IPS-18a (cell line): Measurements from ENCODE around the gene CSTF2T.

ENCODE experiments used
- H3K27ac ChIP-seq: one replicate; pipeline ENCODE4 v1.5.1; 2013; ENCODE audit warnings: low read length
- H3K27me3 ChIP-seq: one replicate; pipeline ENCODE4 v1.6.1; 2013; ENCODE audit warnings: mild to moderate bottlenecking, low read length; ENCODE audit not compliant: control insufficient read depth, insufficient read depth
- H3K36me3 ChIP-seq: one replicate; pipeline ENCODE4 v1.6.1; 2013; ENCODE audit warnings: low read depth, low read length; ENCODE audit not compliant: control insufficient read depth
- H3K4me1 ChIP-seq: one replicate; pipeline ENCODE4 v1.6.1; 2013; ENCODE audit warnings: low read depth, low read length; ENCODE audit not compliant: control insufficient read depth
- H3K4me3 ChIP-seq: one replicate; pipeline ENCODE4 v1.5.1; 2013; ENCODE audit warnings: low read length
- H3K9ac ChIP-seq: one replicate; pipeline ENCODE4 v1.6.1; 2013; ENCODE audit warnings: mild to moderate bottlenecking, low read length, moderate library complexity
- H3K9me3 ChIP-seq: one replicate; pipeline ENCODE4 v1.6.1; 2013; ENCODE audit warnings: low read depth, low read length; ENCODE audit not compliant: control insufficient read depth

CSTF2T gene

DNA sequence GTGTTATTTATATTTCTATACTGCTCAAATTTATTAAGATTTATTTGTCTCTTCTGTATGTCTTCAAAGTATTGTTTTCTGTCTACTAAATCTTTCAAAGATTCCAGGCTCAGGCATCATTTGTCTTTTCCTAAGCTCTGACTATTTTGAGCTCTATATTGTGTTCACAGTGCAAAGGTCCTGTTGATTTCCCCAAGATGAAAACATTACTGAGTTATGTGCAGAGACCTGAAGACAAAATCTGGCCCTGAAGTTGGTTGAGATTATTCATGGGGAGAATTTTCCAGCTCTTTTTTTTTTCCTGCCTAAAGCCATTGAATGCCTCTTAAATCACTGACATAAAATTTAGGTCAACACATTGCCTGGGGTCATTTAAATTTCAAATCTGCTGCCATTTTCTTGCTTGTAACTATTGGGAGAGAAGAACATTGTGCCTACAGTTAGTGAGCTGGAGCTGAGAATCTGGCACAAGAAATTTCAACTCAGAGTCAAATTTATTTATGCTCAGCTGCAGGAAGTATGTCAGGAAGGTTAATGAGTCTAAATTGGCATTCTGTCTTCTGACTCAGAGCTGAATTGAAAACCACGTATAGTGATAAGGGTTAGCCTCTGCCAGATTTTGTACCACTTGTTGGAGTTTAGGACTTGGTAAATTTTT is 31.6 kb downstream of the CSTF2T start:
- no peak overlapping the region for H3K4me3 ChIP-seq

DNA sequence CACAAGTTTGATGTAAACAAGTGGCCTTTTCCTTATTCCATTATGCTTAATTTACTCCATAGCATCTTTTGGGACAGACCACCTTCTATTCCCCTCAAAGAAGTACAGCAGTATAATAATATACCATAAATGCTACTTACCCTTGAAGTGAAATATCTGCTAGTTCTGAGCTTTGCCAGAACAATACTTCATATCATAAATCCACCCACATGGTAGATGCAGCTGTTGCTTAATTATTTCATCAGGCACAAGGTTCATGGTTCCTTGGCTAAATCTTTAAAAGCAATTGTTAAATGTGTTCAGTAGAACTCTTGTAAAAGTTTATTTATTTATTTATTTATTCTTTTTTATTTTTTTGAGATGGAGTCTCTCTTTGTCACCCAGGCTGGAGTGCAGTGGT is 32.9 kb downstream of the CSTF2T start:
- no peaks in the 10 kb centered on the region for H3K9me3 ChIP-seq
- no peak overlapping the region for H3K4me3 ChIP-seq
- no peak overlapping the region for H3K9ac ChIP-seq
- no peaks in the 10 kb centered on the region for H3K36me3 ChIP-seq
- H3K4me1 ChIP-seq = no peaks in the 10 kb centered on the region
- H3K27ac ChIP-seq = no peak overlapping the region
- H3K27me3 ChIP-seq = no peaks in the 10 kb centered on the region

More for the DNA sequence above, 31.6 kb downstream of the CSTF2T start:
- Histone ChIP-seq H3K36me3 (no peaks in the 10 kb centered on the region), H3K4me1 (no peaks in the 10 kb centered on the region), H3K27me3 (no peaks in the 10 kb centered on the region), H3K9ac (no peak overlapping the region), H3K9me3 (no peaks in the 10 kb centered on the region), H3K27ac (no peak overlapping the region)

DNA sequence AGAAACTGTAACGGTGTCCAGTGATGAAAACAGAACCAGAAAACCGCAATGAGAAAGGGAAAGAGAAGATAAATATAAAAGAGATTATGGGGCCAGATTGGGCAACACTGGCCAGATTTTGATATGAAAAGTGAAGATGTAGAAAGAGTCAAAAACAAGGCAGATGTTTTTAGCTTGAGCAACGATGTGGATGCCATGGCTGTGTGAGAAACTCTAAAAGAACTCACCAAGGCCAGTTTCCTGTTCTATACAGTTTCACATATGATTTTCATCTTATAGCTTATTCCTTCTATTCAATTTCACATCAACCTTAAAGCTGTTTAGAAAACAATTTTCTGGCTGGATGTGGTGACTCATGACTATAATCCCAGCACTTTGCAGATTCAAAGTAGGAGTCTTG is 36.3 kb downstream of the CSTF2T start:
- Histone ChIP-seq H3K4me3 (no peak overlapping the region), H3K27me3 (no peaks in the 10 kb centered on the region), H3K4me1 (no peaks in the 10 kb centered on the region), H3K9ac (no peak overlapping the region), H3K9me3 (no peaks in the 10 kb centered on the region), H3K36me3 (no peaks in the 10 kb centered on the region), H3K27ac (no peak overlapping the region)

DNA sequence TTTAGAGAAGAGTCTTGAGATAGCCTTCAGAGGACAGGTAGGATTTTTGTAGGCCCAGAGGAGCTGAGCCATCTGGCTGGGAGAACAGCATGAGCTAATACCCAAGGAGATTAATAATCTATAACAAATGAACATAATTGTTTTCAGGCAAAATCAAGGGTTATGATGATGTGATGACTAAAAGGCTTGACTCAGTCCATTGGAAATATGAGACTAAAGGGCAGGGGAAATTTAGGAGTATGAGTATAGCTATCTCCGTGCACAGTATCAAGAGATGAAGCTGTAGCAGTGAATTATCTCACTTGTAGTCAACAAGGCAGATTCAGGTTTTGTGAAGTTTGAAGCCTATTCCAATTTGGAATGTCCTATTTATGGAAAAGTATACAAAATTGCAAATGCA is 40.1 kb downstream of the CSTF2T start:
- Histone ChIP-seq H3K9ac (no peak overlapping the region), H3K27ac (no peak overlapping the region), H3K36me3 (no peaks in the 10 kb centered on the region), H3K4me3 (no peak overlapping the region), H3K4me1 (no peaks in the 10 kb centered on the region), H3K9me3 (no peaks in the 10 kb centered on the region), H3K27me3 (no peaks in the 10 kb centered on the region)

GRCh38 chr10:51658000-51658399 is 41.4 kb downstream of the CSTF2T start:
- Histone ChIP-seq H3K9me3 (no peaks in the 10 kb centered on the region), H3K36me3 (no peaks in the 10 kb centered on the region), H3K27me3 (no peaks in the 10 kb centered on the region), H3K27ac (no peak overlapping the region), H3K9ac (no peak overlapping the region), H3K4me1 (no peaks in the 10 kb centered on the region), H3K4me3 (no peak overlapping the region)

- no peak overlapping the region for H3K4me3 ChIP-seq
- no peak overlapping the region for H3K9ac ChIP-seq
- H3K9me3 ChIP-seq = no peaks in the 10 kb centered on the region
- no peaks in the 10 kb centered on the region for H3K27me3 ChIP-seq
- H3K36me3 ChIP-seq = no peaks in the 10 kb centered on the region
- no peak overlapping the region for H3K27ac ChIP-seq
- H3K4me1 ChIP-seq = no peaks in the 10 kb centered on the region
Measured at GRCh38 chr10:51656503-51656902, 42.9 kb downstream of the CSTF2T start.

- Histone ChIP-seq H3K36me3 (no peaks in the 10 kb centered on the region), H3K9ac (no peak overlapping the region), H3K27me3 (no peaks in the 10 kb centered on the region), H3K27ac (no peak overlapping the region), H3K4me1 (no peaks in the 10 kb centered on the region), H3K9me3 (no peaks in the 10 kb centered on the region), H3K4me3 (no peak overlapping the region)
Measured at GRCh38 chr10:51654918-51655317, 44.5 kb downstream of the CSTF2T start.

DNA sequence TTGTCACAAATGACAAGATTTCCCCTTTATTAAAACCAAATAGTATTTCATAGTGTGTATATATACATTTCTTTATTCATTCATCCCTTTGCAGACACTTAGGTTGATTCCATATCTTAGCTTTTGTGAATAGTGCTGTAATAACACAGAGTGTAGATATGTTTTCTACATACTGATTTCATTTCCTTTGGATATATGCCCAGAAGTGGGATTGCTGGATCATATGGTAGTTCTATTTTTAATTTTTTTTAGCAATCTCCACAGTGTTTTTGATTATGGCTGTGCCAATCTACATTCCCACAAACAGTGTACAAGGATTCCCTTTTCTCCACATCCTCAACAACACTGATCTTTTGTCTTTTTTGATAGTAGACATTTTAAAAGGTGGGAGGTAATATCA is 46.4 kb downstream of the CSTF2T start:
- Histone ChIP-seq H3K9me3 (no peaks in the 10 kb centered on the region), H3K36me3 (no peaks in the 10 kb centered on the region), H3K4me1 (no peaks in the 10 kb centered on the region), H3K9ac (no peak overlapping the region), H3K27me3 (no peaks in the 10 kb centered on the region), H3K4me3 (no peak overlapping the region), H3K27ac (no peak overlapping the region)

DNA sequence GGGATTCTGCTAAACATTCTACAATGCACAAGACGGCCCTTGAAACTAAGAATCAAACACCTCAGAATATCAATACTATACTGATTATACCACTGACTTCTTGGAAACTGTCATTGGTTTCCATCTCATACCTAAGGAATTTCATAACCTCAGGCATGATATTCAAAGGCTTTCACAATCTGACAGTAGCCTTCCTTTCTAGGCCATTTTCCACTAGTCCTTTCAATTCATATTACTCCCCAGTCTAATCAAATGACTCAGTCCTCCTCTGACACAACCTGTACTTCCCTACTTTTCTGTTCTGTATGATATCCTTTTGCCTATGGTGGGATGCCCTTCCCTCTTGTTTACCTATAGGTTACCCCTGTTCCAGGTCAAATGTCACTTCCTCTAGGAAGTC is 48.3 kb downstream of the CSTF2T start:
- Histone ChIP-seq H3K9ac (no peak overlapping the region), H3K27ac (no peak overlapping the region), H3K9me3 (no peaks in the 10 kb centered on the region), H3K27me3 (no peaks in the 10 kb centered on the region), H3K4me3 (no peak overlapping the region), H3K4me1 (no peaks in the 10 kb centered on the region), H3K36me3 (no peaks in the 10 kb centered on the region)

DNA sequence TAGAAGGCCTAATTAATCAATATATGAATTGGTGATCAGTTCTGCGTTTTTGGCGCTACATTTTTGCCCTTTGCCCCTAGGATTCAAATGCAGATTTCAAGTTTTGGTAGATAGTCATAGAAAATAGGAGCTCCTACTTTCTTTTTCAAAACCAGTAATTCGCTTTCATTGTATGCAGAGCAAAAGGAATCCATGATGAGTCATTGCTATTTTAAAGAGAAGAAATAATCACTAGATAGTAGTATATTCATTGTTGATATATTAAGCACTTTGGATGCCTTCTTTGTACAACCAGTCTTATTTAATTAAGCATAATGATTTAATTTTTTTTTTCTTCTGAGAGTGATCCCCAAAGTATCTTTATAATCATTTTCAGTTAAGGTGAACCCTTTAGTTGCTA is 50.3 kb downstream of the CSTF2T start:
- no peak overlapping the region for H3K27ac ChIP-seq
- H3K36me3 ChIP-seq = no peaks in the 10 kb centered on the region
- no peaks in the 10 kb centered on the region for H3K27me3 ChIP-seq
- H3K4me1 ChIP-seq = no peaks in the 10 kb centered on the region
- no peak overlapping the region for H3K4me3 ChIP-seq
- no peaks in the 10 kb centered on the region for H3K9me3 ChIP-seq
- no peak overlapping the region for H3K9ac ChIP-seq
